Measurements from ENCODE around the gene PLCB2.

- no peak for TF ChIP-seq CTCF (conservative IDR thresholded peaks at IDR 0.05; ENCODE audit: low read depth in 2 of 2)
- no peak for TF ChIP-seq EZH2 (IDR thresholded peaks at IDR 0.05; ENCODE audit: low read depth, unreplicated experiment)
- no peak for TF ChIP-seq POLR2AphosphoS5 (IDR thresholded peaks at IDR 0.05; ENCODE audit: low read depth)
- TF ChIP-seq CREB1 (CRISPR knock-in tag; IDR thresholded peaks at IDR 0.05; ENCODE audit: low read depth) = no peak
- TF ChIP-seq EZH2phosphoT487 (IDR thresholded peaks at IDR 0.05; ENCODE audit: unreplicated experiment) = no peak
- no peak for TF ChIP-seq STAT1 (IDR thresholded peaks at IDR 0.05; ENCODE audit: unreplicated experiment)
- no peak for TF ChIP-seq REST (IDR thresholded peaks at IDR 0.05; ENCODE audit: unreplicated experiment)
- no peak for TF ChIP-seq NANOG (IDR thresholded peaks at IDR 0.05; ENCODE audit: borderline replicate concordance)
- no peak for TF ChIP-seq ZNF331 (CRISPR knock-in tag; IDR thresholded peaks at IDR 0.05; ENCODE audit: low read depth)
- TF ChIP-seq JUNB (IDR thresholded peaks at IDR 0.05; ENCODE audit: unreplicated experiment) = no peak
- no peak for TF ChIP-seq ETS1 (IDR thresholded peaks at IDR 0.05)
Measured at GRCh38 chr15:40338921-40339620, 31.3 kb upstream of the PLCB2 start.

All from GM23338 (cell line).